K562 (cell line): ENCODE results near the gene MYL5. TPM values are rescaled to one million over a fixed set of nuclear protein-coding genes. Genes with fewer than 3 reads are reported as not detected.

Source experiments
- ATAC-seq: fragments of 200-7000 bp; cut with Tn5 transposase; 3 replicates; pipeline ENCODE4 v1.9.1; 2020; ENCODE audit warnings: moderate library complexity
- BruUV-seq: library from RNA; stranded (reverse); fragments of 400-500 nt; replicated peaks from 2 replicates; lab custom pipeline; 2021; lab: Mats Ljungman, UMichigan
- CTCF ChIA-PET: fragments of 300-600 bp; formaldehyde crosslinking; extraction: SDS; loops from one replicate; lab custom pipeline; 2021; ENCODE audit warnings: low intra/inter-chr PET ratio; lab: Yijun Ruan, JAX
- POLR2A ChIA-PET: fragments of 300-600, 350-650 bp; sonication (Branson Sonifier 250); formaldehyde crosslinking; extraction: SDS; loops from one replicate; lab custom pipeline; 2021; ENCODE audit warnings: antibody characterized with exemption, inconsistent platforms; lab: Yijun Ruan, JAX
- DNase-seq, 4 experiments: peaks; one replicate each; pipeline versions ENCODE4 v3.0.0 to v3.0.0-alpha.2; 2011 to 2018; ENCODE audit warnings: low spot score in 3 of 4, mixed read lengths in 3 of 4; ENCODE audit errors: extremely low read depth in 1 of 4
- FAIRE-seq: peaks from 2 replicates; lab custom pipeline; 2011; peaks lifted over from hg19 to GRCh38; lab: Jason Lieb, UNC
- H2AFZ ChIP-seq: 2 replicates; pipeline ENCODE4 v1.6.0; 2011; ENCODE audit warnings: low read depth, low read length, control low read depth, inconsistent platforms
- H3K27ac ChIP-seq: fragments of 200-600 bp; 3 replicates; pipeline ENCODE4 v1.8.0; 2011; ENCODE audit warnings: low read depth, mild to moderate bottlenecking, control low read depth, inconsistent platforms, low read length, moderate library complexity, mixed read lengths; ENCODE audit errors: extremely low read depth
- H3K27me3 ChIP-seq, 2 experiments: fragments of 300-600 bp in 1 of 2; 2 replicates in 1 of 2; 3 replicates in 1 of 2; pipeline versions ENCODE4 v1.6.0 to v1.8.0; 2011; ENCODE audit warnings: inconsistent platforms in 2 of 2, low read length in 2 of 2, mild to moderate bottlenecking in 1 of 2, mixed read lengths in 1 of 2, moderate library complexity in 1 of 2; ENCODE audit not compliant: control insufficient read depth in 2 of 2, insufficient read depth in 2 of 2
- H3K36me3 ChIP-seq: fragments of 300-600 bp; 3 replicates; pipeline ENCODE4 v1.8.0; 2011; ENCODE audit warnings: mild to moderate bottlenecking, low read length, inconsistent platforms; ENCODE audit not compliant: control insufficient read depth, insufficient read depth
- H3K4me1 ChIP-seq, 2 experiments: fragments of 200-600 bp in 1 of 2; replicated peaks in 1 of 2; 2 replicates in 1 of 2; 3 replicates in 1 of 2; pipeline versions ENCODE4 v1.5.1 to v1.8.0; 2011; ENCODE audit warnings: inconsistent platforms in 2 of 2, low read length in 2 of 2, mild to moderate bottlenecking in 1 of 2, mixed read lengths in 1 of 2, moderate library complexity in 1 of 2; ENCODE audit not compliant: control insufficient read depth in 2 of 2, insufficient read depth in 2 of 2
- H3K4me2 ChIP-seq: 2 replicates; pipeline ENCODE4 v1.6.1; 2011; ENCODE audit warnings: low read length, control low read depth, inconsistent platforms, mixed read lengths; ENCODE audit not compliant: insufficient read depth
- H3K4me3 ChIP-seq: fragments of 200-600 bp; sonication (generic), shearing (Covaris generic); 2 replicates; pipeline ENCODE4 v1.5.1; 2016; ENCODE audit warnings: control low read depth, inconsistent platforms
- H3K79me2 ChIP-seq: fragments of 200-600 bp; 3 replicates; pipeline ENCODE4 v1.8.0; 2011; ENCODE audit warnings: low read length, inconsistent platforms; ENCODE audit not compliant: control insufficient read depth, insufficient read depth
- H3K9ac ChIP-seq, 2 experiments: 2 replicates each; pipeline versions ENCODE4 v1.6.0 to v1.6.1; 2011; ENCODE audit warnings: low read depth in 2 of 2, low read length in 2 of 2, control low read depth in 1 of 2, inconsistent platforms in 1 of 2, mild to moderate bottlenecking in 1 of 2, mixed read lengths in 1 of 2; ENCODE audit not compliant: insufficient read depth in 1 of 2
- H3K9me1 ChIP-seq: one replicate; pipeline ENCODE4 v1.6.0; 2011; ENCODE audit warnings: inconsistent platforms, mild to moderate bottlenecking, low read length, moderate library complexity; ENCODE audit not compliant: control insufficient read depth, insufficient read depth
- H3K9me3 ChIP-seq: replicated peaks from 2 replicates; pipeline ENCODE4 v1.5.1; 2011; ENCODE audit warnings: low read depth, low read length, inconsistent platforms; ENCODE audit not compliant: control insufficient read depth, insufficient read depth
- H4K20me1 ChIP-seq: replicated peaks from 2 replicates; pipeline ENCODE4 v1.6.1; 2011; ENCODE audit warnings: low read length, inconsistent platforms, mixed read lengths; ENCODE audit not compliant: control insufficient read depth, insufficient read depth
- CBX1 ChIP-seq: sonication (generic); IDR thresholded peaks from 2 replicates; pipeline ENCODE4 v1.6.1; 2016; ENCODE audit warnings: antibody characterized with exemption, low read depth, mild to moderate bottlenecking
- HDGF ChIP-seq: fragments of 450-650 bp; IDR thresholded peaks from 2 replicates; pipeline ENCODE4 v1.6.1; 2016
- HNRNPUL1 ChIP-seq: fragments of 200-400 bp; formaldehyde crosslinking; IDR thresholded peaks from 2 replicates; pipeline ENCODE4 v1.6.1; 2017; ENCODE audit warnings: low read length
- L3MBTL2 ChIP-seq: fragments of 450-650 bp; IDR thresholded peaks from 2 replicates; pipeline ENCODE4 v1.6.1; 2016; ENCODE audit warnings: mild to moderate bottlenecking, moderate library complexity
- RFX1 ChIP-seq: fragments of 450-650 bp; IDR thresholded peaks from 2 replicates; pipeline ENCODE4 v1.6.1; 2016; ENCODE audit warnings: mild to moderate bottlenecking, moderate library complexity
- YY1 ChIP-seq, 3 experiments: IDR thresholded peaks; 2 replicates each; pipeline ENCODE4 v1.6.1; 2011; ENCODE audit warnings: low read length in 2 of 3, mild to moderate bottlenecking in 2 of 3, moderate library complexity in 2 of 3, borderline replicate concordance in 1 of 3, control low read depth in 1 of 3, low read depth in 1 of 3; ENCODE audit not compliant: insufficient read depth in 3 of 3, insufficient replicate concordance in 2 of 3, control insufficient read depth in 1 of 3, insufficient read length in 1 of 3; ENCODE audit errors: extremely low read depth in 1 of 3
- ZNF445 ChIP-seq: fragments of 250-450 bp; sonication (Bioruptor Pico); IDR thresholded peaks from 2 replicates; pipeline ENCODE4 v1.4.0; 2020; ENCODE audit warnings: low read depth, mild to moderate bottlenecking, moderate library complexity
- ZNF561 ChIP-seq: fragments of 450-650 bp; formaldehyde crosslinking; conservative IDR thresholded peaks from 2 replicates; pipeline ENCODE4 v1.4.0; 2020; ENCODE audit warnings: mild to moderate bottlenecking, moderate library complexity
- WGBS: fragments of 100-300 bp; shearing (Covaris generic); methylation state at CpG from one replicate; pipeline ENCODE4 v1.1.6; 2016; ENCODE audit warnings: low coverage, mixed read lengths; ENCODE audit not compliant: insufficient coverage; ENCODE audit errors: missing lambda C conversion rate; 5-methylcytosine and 5-hydroxymethylcytosine counted together
- in situ Hi-C: fragments of 300-500 bp; cut with MboI; formaldehyde crosslinking; loops from 4 replicates; pipeline ENCODE4 v1.15.0; 2018; ENCODE audit warnings: inconsistent platforms, mixed read lengths
- intact Hi-C: fragments of 100-400 bp; cut with micrococcal nuclease; formaldehyde crosslinking; loops from 2 replicates; pipeline ENCODE4 v1.14.2; 2022
- polyA plus RNA-seq, 8 experiments: library from polyadenylated mRNA; depleted of rRNA in 4 of 8; stranded (reverse) in 5 of 8; unstranded in 3 of 8; fragments of >200 nt; fragmentation: Nextera tagmentation in 2 of 8; fragmentation: Illumina TruSeq in 1 of 8; extraction: Ambion mirVana in 2 of 8; extraction: Trizol in 1 of 8; gene quantifications; 2 replicates each; pipeline versions ENCODE4 v1.2.1 to v1.2.3, GENCODE V29; 2011 to 2014; ENCODE audit warnings: inconsistent platforms in 1 of 8, missing spikeins in 1 of 8
- total RNA-seq, 7 experiments: library from RNA; depleted of rRNA in 6 of 7; stranded (reverse); fragments of >200 nt in 6 of 7; fragmentation: Illumina TruSeq in 2 of 7; extraction: Trizol in 2 of 7; gene quantifications; 2 replicates each; pipeline versions ENCODE4 v1.2.1 to v1.2.3, GENCODE V29; 2011 to 2021; ENCODE audit warnings: low replicate concordance in 1 of 7

Gene MYL5
- total and polyA plus RNA-seq, 9 of the 15 experiments (the other 6 are each of a cell fraction or from before 2014, with no cell fraction given): 1.4 to 10.0 (median 4.1) TPM

- TF ChIP-seq ZNF445 (CRISPR knock-in tag): no peak
- TF ChIP-seq L3MBTL2: no peak
These were observed 43.7 kb upstream of the MYL5 start (continued) for GRCh38 chr4:630656-631055.

GRCh38 chr4:632196-632790 lies 42.0 kb upstream of the MYL5 start:
- POLR2A ChIA-PET: no interaction called here
- H3K9me3 ChIP-seq: no peaks in the 10 kb centered on the region; the same call in 1 of the 2 replicates
- H3K27me3 ChIP-seq: peaks cover 28 to 67% of the 10 kb centered on the region in 2 experiments
- 4% methylated on average over 16 of the region's 16 CpGs for WGBS
- H3K79me2 ChIP-seq: no peaks in the 10 kb centered on the region
- TF ChIP-seq RFX1: no peak
- TF ChIP-seq ZNF561 (CRISPR knock-in tag): no peak
- no peak for TF ChIP-seq HDGF
- TF ChIP-seq CBX1: no peak
- TF ChIP-seq HNRNPUL1: no peak
- no peak for TF ChIP-seq YY1 (IDR thresholded peaks at IDR 0.05; ENCODE audit: borderline replicate concordance in 1 of 3, control insufficient read depth in 1 of 3, extremely low read depth in 1 of 3, insufficient read depth in 3 of 3, insufficient read length in 1 of 3, insufficient replicate concordance in 2 of 3, low read depth in 1 of 3, low read length in 2 of 3)
- TF ChIP-seq, all 486 proteins: peak for 0
- Histone ChIP-seq H3K4me3 (no peak overlapping the region), H3K9me1 (no peaks in the 10 kb centered on the region), H3K9ac (no peak overlapping the region), H3K27ac (no peak overlapping the region), H3K4me1 (peaks cover 0 to 25% of the 10 kb centered on the region in 2 experiments; a peak in 2 of 5 replicates), H3K4me2 (no peak overlapping the region), H3K36me3 (no peaks in the 10 kb centered on the region), H4K20me1 (no peaks in the 10 kb centered on the region), H2AFZ (no peak overlapping the region)
- CTCF ChIA-PET: no interaction called here
- no peak for ATAC-seq
- BruUV-seq: no TSS peak
- DNase-seq: no peak
- intact Hi-C loops: no loop called here
- FAIRE-seq: no peak
- in situ Hi-C loops: no loop called here
